ENCODE measurements around the gene HSD17B14.

The HSD17B14 gene

GRCh38 chr19:48822514-48822913 is 13.8 kb downstream of the HSD17B14 start:
- no peak for DNase-seq

DNA sequence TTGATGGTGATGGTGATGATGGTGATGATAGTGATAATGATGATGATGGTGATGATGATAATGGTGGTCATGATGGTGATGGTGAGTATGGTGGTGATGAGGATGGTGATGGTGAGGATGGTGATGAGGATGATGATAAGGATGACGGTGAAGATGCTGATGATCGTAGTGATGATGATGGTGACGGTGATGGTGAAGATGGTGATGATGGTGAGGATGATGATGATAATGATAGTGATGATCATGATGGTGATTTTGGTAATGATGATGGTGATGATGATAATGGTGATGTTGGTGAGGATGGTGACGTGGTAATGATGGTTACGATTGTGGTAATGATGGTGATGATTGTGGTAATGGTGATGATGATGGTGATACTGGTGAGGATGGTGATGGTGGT is 14.7 kb downstream of the HSD17B14 start:
- DNase-seq: no peak

DNA sequence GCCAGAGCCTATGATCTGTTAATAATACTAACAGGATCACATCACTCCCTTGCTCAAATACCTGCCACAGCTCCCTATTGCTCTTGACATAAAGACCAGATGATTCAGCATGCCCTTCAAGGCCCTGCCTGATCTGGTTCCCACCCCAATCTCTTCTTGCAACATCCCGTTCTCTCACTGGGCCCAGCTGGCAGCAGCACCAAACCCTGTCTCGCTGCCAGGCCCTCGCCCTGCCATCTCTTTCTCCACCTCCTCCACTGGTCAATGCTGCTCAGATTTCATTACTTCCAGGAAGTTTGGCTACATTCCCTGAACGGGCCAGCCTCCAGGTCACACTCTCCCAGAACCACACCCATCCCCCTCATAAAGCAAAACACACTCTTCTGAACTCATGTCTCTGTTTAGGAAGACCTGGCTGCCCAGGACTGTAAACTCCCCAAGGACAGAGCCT is 16.9 kb downstream of the HSD17B14 start:
- DNase-seq: peak; percentile 49

DNA sequence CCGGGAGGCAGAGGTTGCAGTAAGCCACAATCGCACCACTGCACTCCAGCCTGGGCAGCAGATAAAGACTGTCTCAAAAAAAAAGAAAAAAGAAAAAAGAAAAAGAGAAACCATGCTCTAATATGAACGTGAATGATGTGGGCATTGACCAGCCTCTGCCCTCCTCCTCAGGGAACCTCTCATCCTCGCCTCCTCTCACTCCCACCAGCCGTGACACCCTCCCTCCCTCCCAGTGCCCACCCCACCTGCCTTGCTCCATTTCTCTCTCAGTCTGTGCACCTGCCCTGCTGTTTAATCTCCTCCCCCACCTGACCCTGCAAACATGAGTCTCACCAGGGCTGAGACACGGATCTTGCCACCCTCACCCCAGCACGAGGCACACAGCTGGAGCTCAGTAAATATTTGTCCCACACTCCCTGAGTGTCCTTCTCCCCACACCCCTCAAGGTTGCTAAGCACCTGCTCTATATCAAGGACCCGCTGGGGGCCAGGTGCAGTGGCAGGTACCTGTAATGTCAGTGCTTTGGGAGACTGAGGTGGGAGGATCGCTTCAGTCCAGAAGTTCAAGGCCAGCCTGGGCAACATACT is 18.0 kb downstream of the HSD17B14 start:
- DNase-seq: peak; percentile 98

- DNase-seq: no peak
Measured at GRCh38 chr19:48817585-48818124, 18.6 kb downstream of the HSD17B14 start.

- peak; percentile 40 for DNase-seq
Measured at GRCh38 chr19:48815870-48816501, 20.3 kb downstream of the HSD17B14 start.

DNA sequence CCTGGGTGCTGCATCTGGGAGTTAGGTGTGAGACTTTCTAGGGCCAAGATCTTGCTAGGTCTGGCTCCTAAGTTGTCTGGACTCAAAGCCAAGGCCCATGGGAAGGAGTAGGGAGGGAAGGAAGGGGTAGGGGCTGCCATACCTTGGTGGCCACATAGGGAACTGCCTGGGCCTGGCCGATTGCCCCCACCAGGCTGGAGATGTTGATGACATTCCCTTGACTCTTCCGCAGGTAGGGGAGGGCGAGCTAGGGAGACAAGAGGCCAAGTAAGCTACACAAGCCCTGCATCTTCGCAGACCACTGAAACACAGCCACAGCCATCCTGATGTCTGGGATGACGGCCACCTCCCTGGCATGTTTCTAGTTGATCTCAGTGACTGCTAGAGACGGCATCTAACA is 21.4 kb downstream of the HSD17B14 start:
- no peak for DNase-seq

- no peak for DNase-seq
Measured at GRCh38 chr19:48813123-48813913, 23.0 kb downstream of the HSD17B14 start.

DNA sequence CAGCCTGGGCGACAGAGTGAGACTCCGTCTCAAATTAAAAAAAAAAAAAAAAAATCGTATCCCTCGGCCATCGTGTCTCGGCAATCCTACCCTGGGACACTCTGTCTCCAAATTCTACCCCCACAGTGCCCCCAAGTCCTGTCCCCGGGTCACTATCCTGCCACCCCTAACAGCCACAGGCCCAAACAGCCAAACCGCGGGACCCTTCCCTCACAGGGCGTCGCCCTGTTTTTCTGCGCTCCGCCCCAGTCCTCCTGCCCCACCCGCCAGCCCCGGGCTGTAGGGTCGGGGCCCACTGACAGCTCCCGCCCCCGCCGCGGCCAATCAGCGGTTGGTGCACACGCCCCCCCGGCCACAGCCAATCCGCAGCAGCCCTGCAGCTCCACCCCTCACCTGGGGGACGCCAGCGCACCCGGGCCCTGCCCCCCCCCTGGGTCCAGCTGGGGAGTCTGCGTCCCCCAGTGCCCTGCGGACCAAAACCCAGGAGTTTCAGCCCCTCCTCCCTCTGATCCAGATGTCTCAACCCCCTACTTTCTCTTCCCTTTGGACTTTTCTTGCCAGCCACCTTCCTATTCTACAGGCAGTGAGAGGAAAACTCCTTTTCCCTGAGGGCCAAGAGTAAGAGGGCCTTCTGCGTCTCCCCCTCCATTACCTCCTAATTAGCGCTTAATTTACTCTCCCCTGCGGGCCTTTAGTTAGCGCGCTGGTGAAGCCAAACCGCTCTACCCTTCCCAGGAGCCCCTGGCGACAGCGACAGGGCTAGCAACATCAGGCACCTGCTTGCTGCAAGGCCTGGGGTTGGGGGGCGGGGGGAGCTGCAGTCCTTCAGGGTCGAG is 24.0 kb downstream of the HSD17B14 start:
- DNase-seq: peak; percentile 85

- no peak for DNase-seq
Measured at GRCh38 chr19:48810151-48810550, 26.1 kb downstream of the HSD17B14 start.

GRCh38 chr19:48807590-48808308 is 28.5 kb downstream of the HSD17B14 start:
- DNase-seq: no peak

DNA sequence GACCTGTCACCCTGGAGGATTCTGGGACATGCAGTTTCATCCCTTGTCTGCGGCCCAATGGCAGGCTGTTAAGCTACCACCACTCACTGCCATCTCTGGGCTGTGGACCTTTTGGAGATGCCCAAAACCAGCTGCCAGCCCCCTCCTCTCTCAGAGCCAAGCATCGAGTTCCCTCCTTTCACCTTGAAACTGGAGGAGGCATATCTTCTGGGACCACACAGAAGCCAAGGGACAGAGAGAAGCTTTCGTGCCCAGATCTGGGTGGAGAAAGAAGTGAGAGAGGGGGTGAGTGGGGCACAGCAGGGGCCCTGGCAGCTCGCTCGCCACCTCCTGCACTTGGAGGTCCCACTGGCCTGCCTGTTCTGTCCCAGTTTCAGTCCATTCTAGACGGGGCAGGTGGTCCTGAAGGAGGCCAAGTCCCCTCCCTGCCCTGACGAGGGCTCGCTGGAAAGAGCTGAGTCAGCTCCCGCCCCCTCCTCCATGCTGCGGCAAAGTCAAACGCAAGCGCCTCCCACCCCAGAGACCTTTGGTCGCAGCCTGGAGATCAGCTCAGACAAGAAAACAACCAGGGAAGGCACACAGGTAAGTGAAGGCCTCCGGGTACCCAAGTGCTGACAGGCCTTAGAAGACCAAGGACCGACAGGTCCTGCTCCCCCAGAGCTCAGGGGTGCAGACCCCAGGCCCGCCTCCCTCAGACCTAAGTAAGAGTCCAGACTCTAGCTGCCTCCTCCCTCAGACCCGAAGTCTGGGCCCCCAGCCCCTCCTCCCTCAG is 29.3 kb downstream of the HSD17B14 start:
- peak; percentile 23 for DNase-seq

GRCh38 chr19:48806518-48806817 is 29.8 kb downstream of the HSD17B14 start:
- DNase-seq: no peak

GRCh38 chr19:48805452-48805851 is 30.8 kb downstream of the HSD17B14 start:
- no peak for DNase-seq

DNA sequence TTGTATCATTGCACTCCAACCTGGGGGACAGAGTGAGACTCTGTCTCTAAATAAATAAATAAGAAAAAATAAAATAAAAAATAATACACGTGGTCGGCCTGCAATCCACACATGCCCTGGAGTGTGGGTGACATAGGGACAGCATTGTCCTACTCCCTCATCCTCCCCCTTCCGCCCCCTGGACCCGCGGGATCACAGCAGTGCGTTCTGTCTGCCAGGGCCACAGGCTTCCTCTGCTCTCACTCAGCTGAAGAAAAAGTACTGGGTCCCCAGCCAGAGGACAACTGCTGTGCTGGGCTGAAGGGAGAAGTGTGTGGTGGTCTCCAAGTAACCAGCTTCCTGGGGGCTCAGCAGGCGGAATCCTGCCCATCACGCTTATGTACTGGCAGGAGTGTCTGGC is 31.8 kb downstream of the HSD17B14 start:
- no peak for DNase-seq

DNA sequence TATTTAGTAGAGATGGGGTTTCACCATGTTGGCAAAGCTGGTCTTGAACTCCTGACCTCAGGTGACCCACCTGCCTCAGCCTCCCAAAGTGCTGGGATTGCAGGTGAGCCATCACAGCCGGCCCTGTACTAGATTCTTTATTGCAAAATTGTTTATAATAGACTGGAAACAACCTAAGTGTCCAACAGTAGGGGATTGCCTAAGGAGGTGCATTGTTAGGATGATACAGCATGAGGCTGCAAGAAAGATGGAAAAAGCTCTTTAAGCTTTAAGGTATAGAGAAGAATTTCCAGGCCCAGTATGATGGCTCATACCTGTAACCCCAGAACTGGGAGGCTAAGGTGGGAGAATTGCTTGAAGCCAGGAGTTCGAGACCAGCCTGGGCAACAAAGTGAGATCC is 33.7 kb downstream of the HSD17B14 start:
- no peak for DNase-seq

DNA sequence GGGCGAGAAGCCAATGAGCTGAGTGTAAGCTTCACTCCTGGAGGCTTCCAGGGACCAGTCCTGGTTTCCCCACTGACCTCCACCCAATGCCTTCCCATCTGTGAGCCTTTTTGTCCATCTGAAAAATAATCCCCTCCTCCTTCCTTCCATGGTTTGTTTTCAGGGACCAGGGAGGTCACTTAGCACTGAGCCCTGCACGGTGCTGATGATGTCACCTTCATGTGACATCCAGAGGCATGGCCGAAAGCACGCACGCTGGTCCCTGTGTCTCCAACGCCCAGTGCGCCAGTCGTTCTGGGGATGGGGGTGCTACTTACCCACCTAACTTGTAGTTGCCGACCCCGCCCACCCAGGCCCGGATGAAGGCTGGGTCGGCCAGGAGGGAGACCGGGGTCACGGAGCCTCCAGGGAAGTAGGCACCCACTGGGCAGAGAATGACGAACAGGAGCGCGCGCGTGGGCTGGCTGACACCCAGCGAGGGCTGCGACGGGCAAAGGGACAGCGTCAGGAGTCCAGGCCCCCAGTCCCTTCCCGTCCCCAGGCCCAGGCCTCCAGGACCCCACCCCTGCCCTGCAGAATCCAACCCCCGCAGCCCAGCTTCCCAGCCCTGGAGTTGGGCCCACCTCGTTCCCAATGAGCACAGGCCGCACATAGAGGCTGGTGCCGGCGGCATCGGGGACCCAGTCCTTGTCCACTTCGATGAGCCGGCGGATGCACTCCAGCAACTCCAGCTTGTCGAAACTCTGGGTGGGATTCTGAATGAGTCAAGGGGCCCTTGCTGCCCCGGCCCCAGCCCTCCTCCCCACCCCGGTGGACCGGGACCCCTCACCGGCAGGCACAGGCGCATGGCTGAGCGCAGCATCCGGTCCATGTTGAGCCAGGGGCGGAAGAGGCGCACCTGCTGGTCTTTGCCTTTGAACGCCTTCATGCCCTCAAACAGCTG is 36.7 kb downstream of the HSD17B14 start:
- DNase-seq: no peak

DNA sequence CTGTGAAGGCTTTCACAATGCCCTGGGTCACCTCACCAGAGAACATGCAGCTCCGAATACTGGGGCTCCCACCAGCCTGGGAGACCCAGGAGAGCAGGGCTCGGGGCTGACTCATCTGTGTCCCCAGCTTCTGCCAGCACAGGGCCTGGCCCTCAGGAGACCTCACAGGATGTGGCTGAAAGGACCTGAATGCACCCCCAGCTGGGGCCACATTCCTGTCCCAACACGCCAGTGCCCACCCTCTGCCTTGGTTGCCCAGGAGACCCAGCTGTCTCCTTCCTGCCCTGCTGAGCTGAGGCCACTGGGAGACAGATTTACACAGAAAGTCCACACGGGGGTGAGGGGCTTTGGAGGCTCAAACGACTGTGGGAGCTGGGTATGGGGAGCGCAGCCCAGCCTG is 37.4 kb downstream of the HSD17B14 start:
- DNase-seq: no peak

DNA sequence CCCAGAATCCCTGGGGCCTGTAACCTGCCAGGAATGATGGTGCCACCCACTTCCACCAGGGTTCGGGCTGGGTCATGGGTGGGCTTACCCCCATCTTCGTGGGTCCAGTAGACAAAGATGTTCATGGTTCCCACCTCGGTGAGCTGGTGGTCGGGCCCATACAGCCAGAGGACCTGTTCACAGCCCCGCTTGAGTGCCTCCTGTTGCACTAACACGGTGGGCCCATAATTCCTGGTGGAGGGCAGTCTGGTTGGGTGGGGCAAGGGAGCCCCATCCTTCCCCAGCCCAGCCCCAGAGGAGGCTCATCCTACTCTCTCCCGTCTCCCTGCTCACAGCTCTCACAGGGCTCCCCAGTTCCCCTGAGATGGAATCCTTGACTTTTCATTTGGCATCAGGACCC is 39.2 kb downstream of the HSD17B14 start:
- no peak for DNase-seq

GRCh38 chr19:48796298-48797083 is 39.8 kb downstream of the HSD17B14 start:
- DNase-seq: no peak
